HG02970 (cell line): ENCODE data around the gene NOXRED1.

ENCODE experiments used
- ATAC-seq: cut with Tn5 transposase; IDR thresholded peaks from one replicate; pipeline ENCODE4 v1.9.1; 2021; ENCODE audit warnings: mild to moderate bottlenecking, moderate library complexity, moderate number of reproducible peaks; ENCODE audit not compliant: unreplicated experiment, low FRiP score

Gene NOXRED1

GRCh38 chr14:77347751-77348150 is 75.6 kb downstream of the NOXRED1 start:
- ATAC-seq = no peak

DNA sequence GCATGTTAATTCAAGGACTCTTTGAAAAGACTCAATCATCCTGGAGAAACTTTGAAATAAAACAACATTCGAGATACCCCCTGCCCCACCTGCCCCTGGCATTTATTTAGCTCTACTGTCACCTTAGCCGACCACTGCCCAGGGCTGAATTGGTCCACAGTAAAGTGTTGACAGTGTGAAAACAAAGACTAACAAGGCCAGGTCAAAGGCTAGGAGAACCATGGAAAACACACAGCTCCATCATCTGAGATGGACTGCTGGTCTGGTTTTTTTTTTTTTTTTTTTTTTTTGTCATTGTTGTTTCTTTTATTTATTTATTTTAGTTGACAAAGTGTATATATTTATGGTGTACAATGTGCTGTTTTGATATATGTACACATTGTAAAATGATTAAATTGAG is 76.8 kb downstream of the NOXRED1 start:
- no peak for ATAC-seq

DNA sequence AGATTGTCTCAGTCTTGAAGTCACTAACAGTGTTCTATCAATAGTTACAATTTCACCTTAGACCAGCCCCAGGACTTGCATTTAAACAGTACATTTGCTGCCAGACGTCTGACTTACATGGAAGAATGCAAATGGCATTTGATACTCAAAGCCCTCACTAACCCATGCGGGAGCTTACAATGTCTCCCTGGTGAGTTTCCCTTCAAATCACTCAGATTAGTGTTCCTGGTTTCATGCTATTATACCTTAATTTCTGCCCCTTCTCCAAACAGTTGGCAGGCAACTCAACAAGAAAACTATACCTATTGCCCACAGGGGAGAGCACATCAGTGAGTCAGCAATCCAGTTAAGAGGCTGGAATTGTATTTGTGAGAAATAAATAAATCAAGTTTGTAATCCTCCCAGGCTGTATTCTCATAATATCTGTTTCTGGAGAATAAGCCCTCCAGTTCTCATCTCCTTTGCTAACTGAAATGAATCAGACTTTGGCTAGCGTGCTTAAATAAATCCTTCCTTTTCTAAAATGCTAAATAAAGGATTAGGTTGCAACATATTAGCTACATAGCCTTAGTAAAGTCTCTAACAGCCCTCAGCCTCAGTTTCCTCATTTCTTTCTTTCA is 78.8 kb downstream of the NOXRED1 start:
- no peak for ATAC-seq
